Stimulated activated CD8-positive, alpha-beta memory T cell treated with anti-CD3 and anti-CD28 coated beads, Interleukin-7, amount 100 ng/mL, for 1 hour (primary cell): ENCODE measurements around the gene FUT3.

Experiments used
- DNase-seq, 2 donors: peaks; one replicate each; pipeline ENCODE4 v3.0.0-alpha.2; 2020; ENCODE audit warnings: low read depth in 2 of 2

Gene FUT3

DNA sequence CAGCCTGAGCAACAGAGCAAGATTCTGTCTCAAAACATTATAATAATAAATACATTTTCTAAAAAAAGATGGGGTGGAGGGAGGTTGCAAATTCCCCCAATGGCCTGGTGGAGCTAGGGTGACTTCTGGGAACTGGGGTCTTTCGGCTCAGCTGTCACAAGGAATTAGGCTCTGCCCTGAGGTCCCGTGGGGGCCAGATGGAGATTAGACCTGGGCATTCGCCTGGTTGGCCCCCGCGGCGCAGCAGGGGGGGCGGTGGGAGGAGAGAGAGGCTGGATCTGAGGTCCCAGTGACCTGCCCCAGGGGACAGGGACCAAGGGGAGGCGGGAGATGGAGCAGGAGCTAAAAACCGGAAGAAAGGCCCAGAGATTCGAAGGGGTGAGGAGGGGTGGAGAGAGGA is 26.5 kb downstream of the FUT3 start:
- no peak for DNase-seq

DNA sequence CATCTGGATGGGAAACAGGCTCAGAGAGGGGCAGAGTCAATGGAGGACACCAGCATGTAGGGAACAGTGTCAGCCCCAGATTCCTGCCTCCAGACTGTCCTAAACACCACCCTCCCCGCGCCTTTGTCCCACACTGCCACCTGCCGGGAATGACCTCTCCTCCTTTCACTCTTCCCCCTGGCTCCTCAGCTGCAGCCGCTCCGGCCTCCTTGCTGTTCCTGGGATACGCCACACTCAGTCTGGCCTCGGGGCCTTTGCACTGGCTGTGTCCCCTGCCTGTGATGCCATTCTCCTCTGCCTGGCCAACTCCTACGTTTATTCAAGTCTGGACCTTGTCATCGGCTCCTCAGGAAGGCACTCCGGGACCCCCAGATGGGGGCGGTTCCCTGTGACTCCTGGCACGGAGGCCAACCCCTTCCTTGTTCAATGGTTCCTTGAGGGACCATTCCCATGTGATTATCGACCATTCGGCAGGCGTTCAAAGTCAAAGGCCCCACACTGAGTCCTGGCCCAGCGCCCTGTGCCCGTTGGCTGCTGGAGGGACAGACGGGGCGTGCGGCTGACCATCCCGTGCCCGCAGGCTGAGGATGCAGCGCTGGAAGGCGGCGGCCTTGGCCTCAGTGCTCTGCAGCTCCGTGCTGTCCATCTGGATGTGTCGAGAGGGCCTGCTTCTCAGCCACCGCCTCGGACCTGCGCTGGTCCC is 27.5 kb downstream of the FUT3 start:
- DNase-seq = no peak

DNA sequence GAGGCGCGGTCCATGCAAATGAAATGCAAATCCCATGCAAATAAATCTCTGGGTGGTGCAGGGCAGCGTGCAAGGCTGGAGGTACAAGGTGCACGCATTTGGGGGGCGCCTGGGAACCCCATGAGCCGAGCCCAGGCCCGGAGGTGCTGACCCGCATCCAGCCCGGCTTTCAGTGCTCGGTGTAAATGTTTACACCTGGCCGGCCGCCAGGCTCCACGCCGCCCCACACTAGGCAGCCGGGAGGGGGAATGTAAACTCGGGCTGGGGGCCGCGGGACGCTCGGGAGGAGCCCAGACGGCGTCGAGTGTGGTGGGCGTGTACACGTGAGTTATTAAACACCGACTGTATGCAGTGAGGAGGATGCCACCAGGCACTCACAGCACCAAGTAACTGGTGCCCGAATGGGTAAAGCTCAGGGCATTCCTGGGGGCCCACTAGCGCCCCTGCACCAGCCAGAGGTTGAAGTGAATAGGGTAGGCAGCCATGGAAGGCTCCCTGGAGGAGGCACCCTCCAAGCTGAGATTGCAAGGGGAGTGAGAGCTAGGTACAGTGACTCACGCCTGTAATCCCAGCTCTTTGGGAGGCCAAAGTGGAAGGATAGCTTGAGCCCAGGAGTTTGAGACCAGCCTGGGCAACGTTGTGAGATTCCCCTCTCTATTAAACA is 28.9 kb downstream of the FUT3 start:
- no peak for DNase-seq

DNA sequence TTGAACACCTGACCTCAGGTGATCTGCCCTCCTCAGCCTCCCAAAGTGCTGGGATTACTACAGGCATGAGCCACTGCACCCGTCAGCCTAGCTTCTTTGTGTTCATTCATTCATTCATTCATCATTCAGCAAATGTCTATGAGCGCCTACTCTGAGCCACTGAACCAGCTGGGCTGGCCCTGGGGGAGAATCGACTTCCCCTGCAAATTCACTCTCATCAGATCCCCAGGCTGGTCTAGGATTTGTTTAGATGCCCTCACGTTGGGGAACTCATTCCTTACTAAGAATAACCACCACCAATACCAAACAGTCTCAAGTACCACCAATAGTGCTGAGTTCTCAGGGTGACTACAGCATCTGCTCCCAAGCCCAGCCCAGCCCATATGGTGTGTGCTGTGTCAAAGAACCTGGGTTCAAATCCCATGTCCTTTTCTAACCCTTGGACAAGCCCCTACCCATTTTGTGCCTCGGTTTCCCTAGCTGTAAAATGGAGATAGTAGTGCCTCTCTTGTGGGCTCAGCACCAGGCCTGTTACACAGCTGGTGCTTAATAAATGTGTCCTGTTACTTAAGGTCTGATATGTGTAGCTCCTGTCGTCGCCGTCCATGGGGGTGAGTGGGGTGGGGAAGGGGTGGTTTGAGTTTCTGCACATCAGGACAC is 29.6 kb downstream of the FUT3 start:
- DNase-seq = no peak

DNA sequence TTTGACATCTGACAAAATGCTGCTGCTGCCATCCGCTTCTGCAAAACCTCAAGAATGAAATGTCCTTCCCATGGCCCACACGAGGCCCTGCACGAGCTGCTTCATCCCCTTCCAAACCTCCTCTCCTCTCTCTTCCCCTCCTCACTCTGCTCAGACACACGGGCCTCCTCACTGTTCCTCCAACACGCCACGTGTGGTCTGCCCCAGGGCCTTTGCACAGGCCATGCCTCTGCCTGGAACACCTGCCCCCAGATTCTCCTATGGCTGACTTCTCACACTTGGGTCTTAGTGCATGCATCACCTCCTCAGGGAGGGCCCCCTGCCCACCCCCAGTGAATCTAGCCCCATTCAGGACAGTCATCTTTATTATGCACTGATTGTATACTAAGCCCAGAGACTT is 30.5 kb downstream of the FUT3 start:
- DNase-seq = no peak

DNA sequence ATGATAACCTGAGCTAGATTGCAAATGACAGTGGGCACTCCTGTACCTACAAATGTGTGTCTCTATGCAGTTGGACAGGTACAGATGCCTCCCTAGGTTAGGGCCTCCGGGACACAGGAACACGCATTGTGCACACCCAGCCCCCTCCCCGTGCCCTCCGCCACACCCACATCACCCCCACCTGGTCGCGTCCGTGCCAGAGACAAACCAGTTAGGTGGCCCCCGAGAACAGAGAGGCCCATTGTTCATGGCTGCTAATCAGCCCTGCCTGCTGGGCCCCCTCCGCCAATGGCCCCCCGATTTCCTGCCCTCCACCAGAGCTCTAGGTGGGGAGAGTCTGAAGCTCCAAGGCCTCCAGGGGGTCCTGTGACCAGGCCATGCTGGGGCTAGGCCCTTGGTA is 32.7 kb downstream of the FUT3 start:
- no peak for DNase-seq

DNA sequence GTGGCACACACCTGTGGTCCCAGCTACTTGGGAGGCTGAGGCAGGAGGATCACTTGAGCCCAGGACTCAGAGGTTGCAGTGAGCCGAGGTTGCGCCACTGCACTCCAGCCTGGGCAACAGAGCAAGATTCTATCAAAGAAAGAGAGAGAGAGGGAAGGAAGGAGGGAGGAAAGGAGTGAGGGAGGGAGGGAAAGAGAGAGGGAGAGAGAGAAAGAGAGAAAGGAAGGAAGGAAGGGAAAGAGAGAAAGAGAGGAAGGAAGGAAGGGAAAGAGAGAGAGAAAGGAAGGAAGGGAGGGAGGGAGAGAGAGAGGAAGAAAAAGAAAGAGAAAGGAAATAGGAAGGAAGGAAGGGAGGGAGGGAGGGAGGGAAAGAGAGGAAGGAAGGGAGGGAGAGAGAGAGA is 34.0 kb downstream of the FUT3 start:
- no peak for DNase-seq

DNA sequence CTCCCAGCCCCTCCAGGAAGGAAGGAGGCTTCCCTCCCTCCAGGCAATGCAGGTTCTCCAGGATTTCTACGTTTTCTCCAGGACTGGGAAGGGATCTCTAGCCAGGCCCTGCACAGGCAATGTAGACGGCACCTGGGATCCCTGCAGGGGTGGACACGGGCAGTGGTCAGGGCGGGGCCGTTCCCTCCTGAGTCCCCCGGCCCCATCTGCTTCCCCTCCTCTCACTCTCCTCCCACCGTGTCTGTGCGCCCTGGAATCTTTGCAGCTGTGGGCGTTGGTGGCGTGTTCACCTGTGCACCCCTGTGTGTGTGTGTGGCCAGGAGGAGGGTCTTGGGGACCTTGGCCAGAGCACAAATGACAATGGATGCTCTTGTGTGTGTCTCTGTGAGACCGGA is 36.4 kb downstream of the FUT3 start:
- no peak for DNase-seq

DNA sequence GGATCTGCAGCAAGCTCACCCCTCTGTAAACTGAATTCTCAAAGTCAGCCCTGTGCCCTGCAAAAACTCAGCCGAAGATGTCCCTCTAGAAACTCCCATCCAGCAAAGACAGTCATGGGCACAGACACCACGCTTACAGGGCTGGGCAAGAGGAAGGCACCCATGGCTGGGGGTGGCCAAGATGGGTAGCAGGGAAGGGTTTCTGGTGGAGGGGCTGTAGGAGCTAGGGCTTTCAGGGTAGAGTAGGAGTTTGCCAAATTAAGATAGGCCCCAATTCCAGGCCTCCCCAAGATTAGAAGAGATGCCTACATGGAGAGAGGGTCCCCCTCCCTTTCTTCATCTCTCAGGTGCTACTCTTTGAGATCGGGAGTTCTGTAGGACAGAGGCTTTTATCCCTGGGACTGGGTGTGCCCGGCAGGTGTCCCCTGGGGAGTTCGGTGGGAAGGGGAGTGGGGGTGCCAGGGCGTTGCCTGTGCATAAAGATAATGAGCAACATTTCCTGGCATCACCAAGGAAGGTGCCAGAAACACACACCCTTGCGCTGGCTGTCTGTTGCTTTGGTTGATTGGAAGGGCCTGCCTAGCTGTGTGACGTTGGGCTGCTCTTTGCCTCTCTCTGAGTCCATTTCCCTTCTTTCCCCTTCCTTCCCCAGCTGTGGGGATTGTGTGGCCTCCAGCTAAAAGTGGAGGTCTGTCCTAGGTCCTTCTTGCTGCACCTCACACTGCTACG is 37.0 kb downstream of the FUT3 start:
- no peak for DNase-seq

DNA sequence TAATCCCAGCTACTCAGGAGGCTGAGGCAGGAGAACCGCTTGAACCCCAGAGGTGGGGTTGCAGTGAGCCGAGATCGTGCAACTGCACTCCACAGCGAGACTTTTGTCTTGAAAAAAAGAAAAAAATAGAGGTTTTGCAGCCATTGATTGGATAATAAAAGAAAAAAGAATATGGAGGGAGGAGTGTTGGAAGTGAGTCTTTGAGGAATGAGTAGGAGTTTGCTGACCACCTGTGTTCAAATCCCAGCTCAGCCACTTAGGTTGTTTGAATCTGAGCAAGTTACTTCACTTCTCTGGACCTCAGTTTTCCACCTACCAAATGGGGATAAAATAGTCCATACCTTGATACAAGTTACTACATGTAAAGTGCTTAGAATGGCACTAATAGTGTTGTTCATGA is 40.1 kb downstream of the FUT3 start:
- no peak for DNase-seq

DNA sequence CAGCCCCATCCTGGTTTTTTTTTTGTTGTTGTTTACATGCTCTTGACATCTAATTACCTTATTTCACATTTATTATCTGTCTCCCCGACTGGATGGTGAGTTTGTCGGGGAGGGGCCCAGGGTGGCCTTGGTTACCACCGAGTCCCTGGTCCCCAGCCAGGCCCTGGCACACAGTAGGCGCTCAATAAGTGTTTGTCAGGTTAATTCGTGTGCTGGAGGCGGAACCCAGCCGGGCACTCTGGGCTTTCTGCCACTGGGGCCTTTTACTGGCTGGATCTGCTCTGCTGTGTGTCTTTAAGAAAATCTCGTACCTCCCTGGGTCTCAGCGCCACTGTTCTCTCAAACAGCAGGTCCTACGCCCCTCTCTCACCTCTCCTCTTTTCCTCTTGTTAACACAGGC is 41.8 kb downstream of the FUT3 start:
- DNase-seq = no peak

DNA sequence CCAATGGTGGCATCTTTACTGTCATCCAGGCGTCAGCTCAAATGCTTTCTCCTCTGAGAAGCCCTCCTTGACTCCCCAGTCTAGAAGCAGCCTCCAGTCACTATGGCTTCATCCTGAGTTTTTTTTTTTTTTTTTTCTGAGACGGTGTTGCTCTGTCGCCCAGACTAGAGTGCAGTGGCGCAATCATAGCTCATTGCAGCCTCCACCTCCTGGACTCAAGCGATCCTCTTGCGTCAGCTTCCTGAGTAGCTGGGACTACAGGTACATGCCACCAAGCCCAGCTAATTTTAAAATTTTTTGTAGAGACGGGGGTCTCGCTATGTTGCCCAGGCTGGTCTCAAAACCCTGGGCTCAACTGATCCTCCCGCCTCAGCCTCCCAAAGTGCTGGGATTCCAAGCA is 42.2 kb downstream of the FUT3 start:
- DNase-seq = no peak

DNA sequence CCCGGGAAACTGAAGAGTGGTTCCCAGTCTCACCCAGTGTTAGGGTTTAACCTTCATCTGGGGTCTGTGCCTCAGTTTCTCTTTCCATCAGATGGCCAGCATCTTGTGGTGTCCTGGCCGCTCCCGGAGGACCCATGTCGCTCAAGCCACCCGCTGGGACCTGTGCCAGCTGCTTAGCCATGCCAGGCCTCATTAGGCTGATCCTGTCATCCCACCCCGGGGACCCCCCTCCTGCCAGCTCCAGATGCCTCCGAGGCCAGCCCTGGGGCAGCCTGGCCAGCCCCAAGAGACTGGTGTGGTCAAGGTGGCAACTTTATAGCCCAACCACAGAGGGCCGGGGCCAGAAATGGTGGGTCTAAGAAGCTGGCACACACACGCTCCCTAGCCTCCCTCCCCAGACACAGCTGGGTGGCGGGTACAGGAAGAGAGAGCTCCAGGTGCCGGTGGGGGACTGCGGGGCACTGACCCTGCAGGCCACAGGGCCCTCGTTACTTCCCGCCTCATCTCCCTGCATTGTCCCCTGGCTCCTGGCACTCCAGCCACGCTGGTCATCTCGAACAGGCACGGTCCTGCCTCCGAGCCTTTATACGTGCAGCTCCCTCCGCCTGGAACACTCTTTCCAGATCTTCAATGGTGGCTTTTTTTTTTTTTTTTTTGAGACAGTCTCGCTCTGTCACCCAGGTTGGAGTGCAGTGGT is 43.0 kb downstream of the FUT3 start:
- no peak for DNase-seq

DNA sequence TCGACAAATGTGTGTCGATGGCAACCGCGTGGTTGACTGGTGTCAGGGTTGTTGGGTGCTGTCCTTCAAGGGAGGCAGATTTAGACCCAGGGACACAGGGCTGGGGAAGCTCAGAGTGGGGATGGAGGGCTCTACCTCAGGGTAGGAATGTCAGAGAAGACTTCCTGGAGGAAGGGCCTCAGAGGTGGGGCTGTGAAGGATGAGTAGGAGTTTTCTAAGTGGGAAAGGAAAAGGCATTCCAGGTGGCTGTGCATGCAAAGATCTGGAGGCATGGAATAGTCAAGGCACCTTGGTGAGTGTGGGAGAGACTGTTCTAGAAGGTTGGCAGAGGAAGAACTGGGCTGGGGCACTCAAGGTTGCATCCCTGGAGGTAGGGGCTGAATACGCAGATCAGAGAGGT is 44.3 kb downstream of the FUT3 start:
- no peak for DNase-seq

DNA sequence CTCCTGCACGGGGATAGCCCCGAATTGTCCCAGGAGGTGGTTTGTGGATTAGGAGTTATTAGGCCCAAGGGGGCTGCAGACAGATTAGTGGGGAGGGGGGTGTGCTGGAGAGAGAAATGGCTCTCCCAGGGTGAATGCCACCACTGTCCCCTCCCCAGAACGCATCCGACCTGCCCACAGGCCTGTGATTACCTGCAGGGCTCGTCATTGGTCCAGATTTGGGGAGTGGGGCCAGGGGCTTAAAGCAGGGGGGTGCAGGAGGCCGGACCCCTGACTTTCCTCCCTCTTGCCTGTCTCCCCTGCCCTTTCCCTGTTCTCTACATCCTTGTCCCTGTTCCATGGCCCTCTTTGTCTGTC is 45.1 kb downstream of the FUT3 start:
- DNase-seq = no peak

DNA sequence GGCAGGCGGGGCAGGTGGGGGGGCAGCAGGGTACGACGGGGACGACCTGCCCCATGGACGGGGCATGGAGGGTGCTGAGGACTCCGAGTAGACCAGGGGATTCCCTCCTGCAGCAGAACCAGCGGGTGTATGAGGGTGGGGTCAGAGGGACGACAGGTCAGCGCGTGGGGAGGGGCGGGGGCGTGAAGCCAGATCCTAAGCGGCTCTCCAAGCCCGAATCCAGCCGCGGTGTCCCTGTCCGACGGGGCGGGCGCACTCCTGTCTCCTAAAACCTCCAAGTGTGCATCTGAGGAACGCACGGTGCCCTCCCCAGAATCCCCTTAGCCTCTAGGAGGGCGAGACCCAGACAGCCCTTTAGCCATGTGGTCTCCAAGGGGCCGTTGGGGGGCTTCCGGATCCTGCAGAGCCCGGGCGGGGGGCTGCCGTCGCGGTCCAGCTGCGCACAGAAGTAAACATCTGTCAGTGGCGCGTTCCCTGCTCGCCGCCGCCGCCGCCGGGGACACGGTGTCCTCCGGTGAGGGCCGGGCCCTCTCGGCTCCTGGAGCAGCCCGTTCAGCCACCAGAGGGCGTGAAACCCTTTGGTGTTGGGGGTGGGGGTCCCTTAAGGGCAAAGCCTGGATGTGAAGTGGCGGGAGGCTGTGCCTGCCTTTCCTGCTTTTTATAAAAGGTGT is 45.7 kb downstream of the FUT3 start:
- peak in 1 of 2 donors; percentile 43 for DNase-seq

DNA sequence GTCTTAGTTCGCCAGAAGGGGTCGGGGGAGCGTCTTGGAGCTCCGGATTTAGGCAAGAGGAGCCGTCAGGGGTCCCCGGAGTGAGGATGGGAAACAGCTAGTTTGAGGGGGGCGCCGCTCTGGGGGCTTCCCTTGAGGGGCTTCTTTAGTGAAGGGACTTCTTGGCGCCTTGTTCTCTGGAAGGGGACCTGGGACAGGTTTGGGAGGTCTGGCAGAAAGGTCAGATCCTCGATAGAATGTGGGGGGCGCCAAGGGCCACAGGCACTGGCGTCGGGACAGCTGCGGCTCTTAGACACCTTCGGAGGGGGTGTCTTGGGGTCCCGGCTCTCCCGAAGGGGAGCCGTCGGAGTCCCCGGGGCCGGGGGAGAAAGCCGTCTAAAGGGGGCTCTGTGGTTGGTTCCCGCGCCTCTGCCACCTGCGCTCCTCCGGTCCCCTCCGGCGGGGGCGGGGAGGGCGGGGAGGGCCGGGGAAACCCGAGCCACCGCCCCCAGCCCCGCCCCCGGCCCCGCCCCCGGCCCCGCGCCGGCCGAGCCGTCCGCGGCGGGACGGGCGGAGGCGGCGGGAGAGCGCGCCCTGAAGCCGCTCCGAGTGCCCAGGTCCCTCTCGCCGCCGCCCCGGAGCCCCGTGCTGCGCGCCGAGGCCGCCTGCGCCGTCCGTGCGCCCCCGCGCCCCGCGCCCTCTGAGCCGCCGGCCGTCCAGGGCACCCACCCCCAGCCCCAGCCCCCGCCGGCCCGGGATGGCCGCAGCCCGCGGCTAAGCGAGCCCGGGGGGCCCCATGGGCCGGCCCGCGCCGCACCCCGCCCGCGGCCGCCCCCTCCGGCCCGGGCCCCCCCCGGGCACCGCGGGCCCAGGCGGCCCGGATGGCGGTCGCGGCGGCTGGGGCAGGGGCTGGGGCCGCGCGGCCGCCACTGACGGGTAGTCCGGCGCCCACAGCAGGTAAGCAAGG is 46.5 kb downstream of the FUT3 start, which contains the start of gene NRTN:
Gene NRTN (plus strand): TSS at position 552 of the 946 bp plus-strand sequence. CDS start 19,099 bp downstream, outside the sequence.
- no peak for DNase-seq

DNA sequence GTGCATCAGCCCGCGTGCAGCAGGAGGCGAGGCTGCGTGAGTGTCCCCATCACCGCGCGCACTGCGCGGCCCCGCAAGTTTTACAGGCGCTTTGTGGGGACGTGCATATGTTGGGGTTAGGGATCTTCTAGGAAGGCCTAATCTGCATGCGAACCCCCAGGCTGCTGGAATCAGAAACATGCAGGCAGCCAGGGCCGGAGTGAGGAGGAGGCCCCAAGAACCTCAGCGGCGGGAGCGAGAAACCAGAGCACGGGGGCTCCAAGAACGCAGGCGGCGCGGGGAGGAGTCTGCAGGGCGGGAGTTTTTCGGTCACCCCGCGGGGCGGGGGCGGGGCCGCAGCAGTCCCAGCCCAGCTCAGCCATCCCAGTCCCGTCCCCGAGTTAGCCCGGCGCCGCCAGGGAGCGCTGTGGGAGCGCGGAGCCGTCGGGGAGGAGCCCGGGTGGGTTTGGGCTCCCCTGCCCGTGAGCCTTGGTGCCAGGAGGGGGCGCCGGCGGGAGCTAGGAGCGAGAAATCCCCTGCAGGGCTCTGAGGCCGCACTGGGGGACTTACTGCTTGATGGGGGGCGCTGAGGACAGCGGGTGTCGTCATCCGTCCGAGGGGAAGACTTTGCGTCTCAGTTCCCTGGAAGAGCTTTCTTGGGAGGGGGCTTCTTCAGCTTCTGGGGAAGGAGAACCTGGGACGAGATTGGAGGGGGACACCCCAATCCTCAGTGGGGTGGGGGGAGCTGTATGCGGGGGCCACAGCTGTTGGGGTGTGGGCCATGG is 47.3 kb downstream of the FUT3 start:
- peak; percentile 73 to 78 for DNase-seq

DNA sequence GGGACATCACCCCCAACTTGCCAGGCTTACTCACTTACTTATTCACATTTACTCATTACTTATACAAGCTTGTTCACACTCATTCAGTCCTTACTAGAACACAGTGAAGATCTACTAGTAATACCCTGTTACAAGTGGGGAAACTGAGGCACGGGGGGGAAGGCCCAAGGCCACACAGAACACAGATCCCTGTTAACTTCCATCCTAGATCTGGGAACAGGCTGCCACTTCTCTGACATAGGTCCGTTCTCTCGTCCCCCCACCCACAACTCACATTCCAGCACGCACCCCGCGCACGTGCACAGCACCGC is 47.9 kb downstream of the FUT3 start:
- no peak for DNase-seq
